ENCODE data around the gene RPL10.

Gene RPL10

GRCh38 chrX:154446430-154446829 is 48.3 kb downstream of the RPL10 start:
- ChIA-PET POLR2A (interaction anchor here (1.3 kb wide), 1 partner anchor 37 kb away, joined by 5 read pairs; the partner anchor contains the start of gene DNASE1L1), CTCF (interaction anchor here (1.0 kb wide), 1 partner anchor 36 kb away, joined by 3 read pairs; no protein-coding TSS in a partner anchor)
- peaks cover 3 to 47% (median 16%) of the 10 kb centered on the region in 4 experiments for H3K36me3 ChIP-seq (ENCODE audit: control insufficient read depth in 4 of 4, insufficient read depth in 4 of 4, low read length in 3 of 4)

DNA sequence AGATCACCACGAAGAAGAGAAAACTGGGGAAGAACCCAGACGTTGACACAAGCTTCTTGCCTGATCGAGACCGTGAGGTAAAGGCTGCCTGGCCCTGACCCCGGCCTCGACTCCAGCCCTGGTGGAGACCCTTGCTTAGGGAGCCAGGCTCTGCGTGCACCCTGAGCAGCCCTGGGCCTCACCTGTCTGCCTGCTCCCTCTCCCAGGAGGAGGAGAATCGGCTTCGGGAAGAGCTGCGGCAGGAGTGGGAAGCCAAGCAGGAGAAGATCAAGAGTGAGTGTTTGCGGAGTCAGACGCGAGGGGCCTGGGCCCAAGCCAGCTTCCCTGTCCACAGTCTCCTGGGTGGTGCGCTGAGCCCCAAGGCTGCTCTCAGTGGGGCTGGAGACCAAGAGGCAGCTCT is 50.3 kb downstream of the RPL10 start:
- peaks cover 0 to 11% (median 9%) of the 10 kb centered on the region in 4 experiments for H3K4me1 ChIP-seq (ENCODE audit: control extremely low read depth in 1 of 4, control insufficient read depth in 4 of 4, insufficient read depth in 4 of 4, low read length in 3 of 4)
- peaks cover 0 to 7% (median 0%) of the 10 kb centered on the region in 5 experiments for H3K27me3 ChIP-seq (replicated peaks in 2 of 5; ENCODE audit: control insufficient read depth in 4 of 5, insufficient read depth in 5 of 5, low read length in 4 of 5)
- H3K9me3 ChIP-seq (ENCODE audit: control extremely low read depth in 1 of 5, control insufficient read depth in 4 of 5, insufficient read depth in 2 of 5, low read depth in 1 of 5, low read length in 4 of 5), result no peaks in the 10 kb centered on the region
- H3K4me3 ChIP-seq (ENCODE audit: control insufficient read depth in 1 of 7, extremely low read depth in 1 of 7, insufficient read depth in 4 of 7, low read depth in 2 of 7, low read length in 6 of 7), result no peak overlapping the region
- DNase-seq, result no peak
- POLR2A ChIA-PET, result interaction anchor here (0.6 to 1.0 kb wide), 2 partner anchors 10 to 729 kb away, joined by 3 to 5 read pairs; partner anchors contain the start of gene PLXNA3
- peaks cover 0 to 39% (median 10%) of the 10 kb centered on the region in 4 experiments for H3K36me3 ChIP-seq (ENCODE audit: control insufficient read depth in 4 of 4, insufficient read depth in 4 of 4, low read length in 3 of 4)
- CTCF ChIA-PET, result no interaction called here
- 98% methylated on average over 9 of the region's 14 CpGs for WGBS (ENCODE audit: insufficient coverage)
- no peak overlapping the region for H3K27ac ChIP-seq (ENCODE audit: insufficient read depth in 1 of 2, low read depth in 1 of 2, low read length in 2 of 2, poor library complexity in 1 of 2, severe bottlenecking in 2 of 2)

More at GRCh38 chrX:154446430-154446829, 48.3 kb downstream of the RPL10 start:
- Histone ChIP-seq H3K27ac (ENCODE audit: insufficient read depth in 1 of 2, low read depth in 1 of 2, low read length in 2 of 2, poor library complexity in 1 of 2, severe bottlenecking in 2 of 2) (no peak overlapping the region), H3K4me1 (ENCODE audit: control extremely low read depth in 1 of 4, control insufficient read depth in 4 of 4, insufficient read depth in 4 of 4, low read length in 3 of 4) (peaks cover 0 to 15% (median 12%) of the 10 kb centered on the region in 4 experiments), H3K4me3 (ENCODE audit: control insufficient read depth in 1 of 7, extremely low read depth in 1 of 7, insufficient read depth in 4 of 7, low read depth in 2 of 7, low read length in 6 of 7) (no peak overlapping the region), H3K27me3 (replicated peaks in 2 of 5; ENCODE audit: control insufficient read depth in 4 of 5, insufficient read depth in 5 of 5, low read length in 4 of 5) (peaks cover 0 to 5% (median 0%) of the 10 kb centered on the region in 5 experiments), H3K9me3 (ENCODE audit: control extremely low read depth in 1 of 5, control insufficient read depth in 4 of 5, insufficient read depth in 2 of 5, low read depth in 1 of 5, low read length in 4 of 5) (no peaks in the 10 kb centered on the region)
- no peak for DNase-seq
- WGBS (ENCODE audit: insufficient coverage), result 92% methylated on average over 12 of the region's 12 CpGs

DNA sequence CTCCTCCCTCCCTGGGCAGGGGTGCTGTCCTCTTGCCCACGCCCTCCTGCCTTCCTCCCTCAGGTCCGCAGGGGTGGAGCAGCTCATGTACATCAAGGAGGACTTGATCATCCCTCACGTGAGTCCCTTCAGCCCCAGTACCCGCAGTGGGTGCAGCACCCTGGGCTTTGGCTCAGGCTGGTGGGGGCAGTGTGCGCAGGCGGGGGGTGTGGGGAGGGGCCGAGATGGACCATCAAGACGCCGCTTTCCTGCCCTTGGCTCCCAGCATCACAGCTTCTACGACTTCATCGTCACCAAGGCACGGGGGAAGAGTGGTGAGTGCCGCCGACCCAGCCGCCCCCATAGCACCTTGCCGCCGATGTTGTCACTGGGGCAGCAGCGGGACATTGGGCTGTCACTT is 51.4 kb downstream of the RPL10 start:
- Histone ChIP-seq H3K9me3 (ENCODE audit: control extremely low read depth in 1 of 5, control insufficient read depth in 4 of 5, insufficient read depth in 2 of 5, low read depth in 1 of 5, low read length in 4 of 5) (no peaks in the 10 kb centered on the region), H3K36me3 (ENCODE audit: control insufficient read depth in 4 of 4, insufficient read depth in 4 of 4, low read length in 3 of 4) (peaks cover 0 to 39% (median 10%) of the 10 kb centered on the region in 4 experiments), H3K4me1 (ENCODE audit: control extremely low read depth in 1 of 4, control insufficient read depth in 4 of 4, insufficient read depth in 4 of 4, low read length in 3 of 4) (peaks cover 0 to 6% (median 3%) of the 10 kb centered on the region in 4 experiments), H3K27me3 (replicated peaks in 2 of 5; ENCODE audit: control insufficient read depth in 4 of 5, insufficient read depth in 5 of 5, low read length in 4 of 5) (peaks cover 0 to 7% (median 0%) of the 10 kb centered on the region in 5 experiments), H3K4me3 (ENCODE audit: control insufficient read depth in 1 of 7, extremely low read depth in 1 of 7, insufficient read depth in 4 of 7, low read depth in 2 of 7, low read length in 6 of 7) (no peak overlapping the region), H3K27ac (ENCODE audit: insufficient read depth in 1 of 2, low read depth in 1 of 2, low read length in 2 of 2, poor library complexity in 1 of 2, severe bottlenecking in 2 of 2) (no peak overlapping the region)
- no peak for DNase-seq
- ChIA-PET POLR2A (no interaction called here), CTCF (no interaction called here)
- WGBS (ENCODE audit: insufficient coverage), result 97% methylated on average over 15 of the region's 18 CpGs

GRCh38 chrX:154450312-154450711 is 52.1 kb downstream of the RPL10 start:
- Histone ChIP-seq H3K36me3 (ENCODE audit: control insufficient read depth in 4 of 4, insufficient read depth in 4 of 4, low read length in 3 of 4) (peaks cover 0 to 39% (median 10%) of the 10 kb centered on the region in 4 experiments), H3K27me3 (replicated peaks in 2 of 5; ENCODE audit: control insufficient read depth in 4 of 5, insufficient read depth in 5 of 5, low read length in 4 of 5) (peaks cover 0 to 7% (median 0%) of the 10 kb centered on the region in 5 experiments), H3K27ac (ENCODE audit: insufficient read depth in 1 of 2, low read depth in 1 of 2, low read length in 2 of 2, poor library complexity in 1 of 2, severe bottlenecking in 2 of 2) (no peak overlapping the region), H3K9me3 (ENCODE audit: control extremely low read depth in 1 of 5, control insufficient read depth in 4 of 5, insufficient read depth in 2 of 5, low read depth in 1 of 5, low read length in 4 of 5) (no peaks in the 10 kb centered on the region), H3K4me3 (ENCODE audit: control insufficient read depth in 1 of 7, extremely low read depth in 1 of 7, insufficient read depth in 4 of 7, low read depth in 2 of 7, low read length in 6 of 7) (no peak overlapping the region), H3K4me1 (ENCODE audit: control extremely low read depth in 1 of 4, control insufficient read depth in 4 of 4, insufficient read depth in 4 of 4, low read length in 3 of 4) (peaks cover 0 to under 1% (median 0%) of the 10 kb centered on the region in 4 experiments)
- CTCF ChIA-PET, result no interaction called here
- no peak for DNase-seq
- WGBS (ENCODE audit: insufficient coverage), result 96% methylated on average over 14 of the region's 17 CpGs
- POLR2A ChIA-PET, result no interaction called here
